Heart left ventricle (tissue), 16 donors: ENCODE data around the gene BCL2L1. TPM values are rescaled to one million over a fixed set of nuclear protein-coding genes. Genes with fewer than 3 reads are reported as not detected.
A peak's percentile ranks its signal among the peaks of the same experiment; 100 is the strongest.

Source experiments
- ATAC-seq, 4 donors: fragments of 200-7000 bp; cut with Tn5 transposase; one replicate each; pipeline ENCODE4 v1.9.1; 2020 to 2022; ENCODE audit warnings: moderate library complexity in 4 of 4, mild to moderate bottlenecking in 3 of 4, moderate number of reproducible peaks in 1 of 4
- DNase-seq, 5 donors: peaks; one replicate each; pipeline ENCODE4 v3.0.0-alpha.2; 2020
- H3K27ac ChIP-seq, 12 donors: fragments of 200-600 bp; sonication (generic) in 4 of 12; one replicate each; pipeline versions ENCODE4 v1.5.0 to v1.8.0; 2016 to 2022; ENCODE audit warnings: mild to moderate bottlenecking in 2 of 12
- H3K27me3 ChIP-seq, 9 donors: fragments of 200-600 bp; sonication (generic) in 2 of 9; one replicate each; pipeline versions ENCODE4 v1.5.1 to v1.8.0; 2016 to 2022; ENCODE audit warnings: mild to moderate bottlenecking in 3 of 9
- H3K36me3 ChIP-seq, 9 donors: fragments of 200-600 bp; sonication (generic) in 2 of 9; one replicate each; pipeline versions ENCODE4 v1.5.0 to v1.8.0; 2018 to 2022; ENCODE audit warnings: mild to moderate bottlenecking in 2 of 9
- H3K4me1 ChIP-seq, 12 donors: fragments of 200-600 bp; sonication (generic) in 4 of 12; one replicate each; pipeline versions ENCODE4 v1.5.0 to v1.8.0; 2016 to 2022; ENCODE audit warnings: mild to moderate bottlenecking in 3 of 12
- H3K4me3 ChIP-seq, 12 donors: fragments of 200-600 bp; sonication (generic) in 4 of 12; one replicate each; pipeline versions ENCODE4 v1.5.0 to v1.8.0; 2017 to 2022; ENCODE audit warnings: mild to moderate bottlenecking in 9 of 12, moderate library complexity in 4 of 12
- H3K9me3 ChIP-seq, 12 donors: fragments of 200-600 bp; sonication (generic) in 4 of 12; one replicate each; pipeline versions ENCODE4 v1.5.0 to v1.8.0; 2016 to 2022; ENCODE audit warnings: mild to moderate bottlenecking in 1 of 12
- POLR2A ChIP-seq, 2 donors: fragments of 450-650 bp; IDR thresholded peaks; one replicate each; pipeline ENCODE4 v1.6.1; 2017; ENCODE audit warnings: antibody characterized with exemption in 2 of 2, mild to moderate bottlenecking in 2 of 2, moderate library complexity in 2 of 2
- WGBS, 4 donors: extraction: QIAGEN DNeasy Blood & Tissue Kit in 2 of 4; methylation state at CpG; one replicate each; pipeline versions ENCODE4 v1.1.5 to v1.1.7; 2013 to 2018; 5-methylcytosine and 5-hydroxymethylcytosine counted together
- intact Hi-C, 10 donors: fragments of 100-400 bp; cut with DNase I; formaldehyde crosslinking; loops; one replicate each; pipeline versions ENCODE4 v1.11.1 to v1.14.2; 2022
- polyA plus RNA-seq, 2 donors: library from polyadenylated mRNA; stranded (reverse); fragments of 200-250 nt; gene quantifications; one replicate each; pipeline ENCODE4 v1.2.3, GENCODE V29; 2013
- total RNA-seq, 9 donors: library from RNA; depleted of rRNA in 2 of 9; stranded (reverse); fragments of >200 nt in 2 of 9; fragmentation: NEBNext Ultra II Directional in 3 of 9; extraction: Animal tissue kit (Norgen Biotek cat#: 25700) in 3 of 9; gene quantifications; one replicate each; pipeline versions ENCODE4 v1.1.0 to v1.2.4, GENCODE V29; 2016 to 2023
- TF ChIP-seq, protein P1 (sequence below), 12 donors: fragments of 200-600 bp; sonication (generic) in 4 of 12; IDR thresholded peaks; one replicate each; pipeline versions ENCODE4 v1.5.0 to v1.8.0; 2018 to 2022; ENCODE audit warnings: antibody characterized with exemption in 12 of 12, mild to moderate bottlenecking in 5 of 12
- donor health status: ischemic (EF 13 %, LVEDD 7.1; RV severe dilation, severe dysfunction).
- donor health status: healthy with polysubstance abuse.
- donor health status: DM: no; HTN: yes; CAD: no.
- donor health status: DM: no; HTN: no; CAD: no.
- donor health status: ischemic (EF 25% LVEDD 6.9; RV normal size, moderate dysfunction).
- donor health status: ischemic (EF 25% LVEDD 5.7; RV mildly dilated, moderate dysfunction).
- donor health status: healthy.
- donor health status: DM: yes; HTN: yes; CAD: no.
- donor health status: ischemic (EF 35%, LVEDD 5.7; RV mildly dilated, moderate dysfunction).
- donor health status: nonischemic (EF 11% LVEDD 7.7; RV severe dilation, severe dysfunction).
- donor health status: DM: yes; HTN: yes; CAD: no.
- donor health status: PGD.
- donor health status: ischemic (EF 29% LVEDD 5.4; RV normal size, mild dysfunction).
- donor health status: nonischemic (EF 23%, LVEDD 6.1; RV moderate dilation, normal function).

The BCL2L1 gene
- total and polyA plus RNA-seq, 11 donors = 32.2 to 217 (median 62.6) TPM

DNA sequence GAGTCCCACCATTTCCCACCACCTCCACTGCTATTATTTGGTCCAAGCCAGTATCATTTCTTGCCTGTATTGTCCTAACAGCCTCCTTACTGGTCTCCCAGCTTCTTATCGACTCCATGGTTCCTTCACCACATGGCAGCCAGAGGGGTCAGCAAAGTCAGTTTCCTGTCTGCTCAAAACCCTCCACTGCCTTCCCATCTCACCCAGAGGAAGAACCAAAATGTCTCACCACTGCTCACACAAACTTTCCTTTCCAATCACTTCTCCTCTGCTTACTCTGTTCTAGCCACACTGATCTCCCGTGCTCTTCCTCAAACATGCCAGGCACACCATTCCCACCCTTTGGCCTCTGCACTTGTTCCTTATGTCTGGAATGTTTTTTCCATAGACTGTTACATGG, 39.7 kb downstream of the BCL2L1 start:
- WGBS, 4 donors = 68 to 78% (median 74%) methylated on average over 2 of the region's 2 CpGs
- H3K4me1 ChIP-seq = peaks cover 11 to 88% (median 70%) of the 10 kb centered on the region in 12 donors
- intact Hi-C loops = no loop called here

DNA sequence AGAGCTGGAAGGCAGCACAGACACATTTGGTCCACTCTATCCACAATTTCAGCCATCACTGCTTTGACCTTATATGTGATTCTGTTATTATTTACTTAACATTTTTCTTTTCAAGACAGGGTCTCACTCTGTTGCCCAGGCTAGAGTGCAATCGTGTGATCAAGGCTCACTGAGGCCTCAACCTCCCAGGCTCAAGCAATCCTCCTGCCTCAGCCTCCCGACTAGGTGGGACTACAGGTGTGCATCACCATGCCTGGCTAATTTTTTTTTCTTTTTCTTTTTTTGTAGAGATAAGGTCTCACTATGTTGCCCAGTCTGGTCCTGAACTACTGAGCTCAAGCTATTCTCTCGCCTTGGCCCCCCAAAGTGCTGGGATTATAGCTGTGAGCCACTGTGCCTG, 40.3 kb downstream of the BCL2L1 start:
- DNase-seq (no peak), ATAC-seq (no peak)
- Histone ChIP-seq H3K4me1 (peaks cover 14 to 93% (median 75%) of the 10 kb centered on the region in 12 donors), H3K4me3 (no peak overlapping the region), H3K27me3 (no peaks in the 10 kb centered on the region), H3K9me3 (no peaks in the 10 kb centered on the region), H3K27ac (peak overlapping the region in 6 of 12 donors; percentile 28 to 93 (median 46)), H3K36me3 (peaks cover 0 to 77% (median 20%) of the 10 kb centered on the region in 9 donors)
- WGBS, 4 donors = 96 to 97% (median 97%) methylated on average over 3 of the region's 3 CpGs
- intact Hi-C loops = no loop called here
- no peak for TF ChIP-seq POLR2A (IDR thresholded peaks at IDR 0.05)
- TF ChIP-seq, protein P1, sequence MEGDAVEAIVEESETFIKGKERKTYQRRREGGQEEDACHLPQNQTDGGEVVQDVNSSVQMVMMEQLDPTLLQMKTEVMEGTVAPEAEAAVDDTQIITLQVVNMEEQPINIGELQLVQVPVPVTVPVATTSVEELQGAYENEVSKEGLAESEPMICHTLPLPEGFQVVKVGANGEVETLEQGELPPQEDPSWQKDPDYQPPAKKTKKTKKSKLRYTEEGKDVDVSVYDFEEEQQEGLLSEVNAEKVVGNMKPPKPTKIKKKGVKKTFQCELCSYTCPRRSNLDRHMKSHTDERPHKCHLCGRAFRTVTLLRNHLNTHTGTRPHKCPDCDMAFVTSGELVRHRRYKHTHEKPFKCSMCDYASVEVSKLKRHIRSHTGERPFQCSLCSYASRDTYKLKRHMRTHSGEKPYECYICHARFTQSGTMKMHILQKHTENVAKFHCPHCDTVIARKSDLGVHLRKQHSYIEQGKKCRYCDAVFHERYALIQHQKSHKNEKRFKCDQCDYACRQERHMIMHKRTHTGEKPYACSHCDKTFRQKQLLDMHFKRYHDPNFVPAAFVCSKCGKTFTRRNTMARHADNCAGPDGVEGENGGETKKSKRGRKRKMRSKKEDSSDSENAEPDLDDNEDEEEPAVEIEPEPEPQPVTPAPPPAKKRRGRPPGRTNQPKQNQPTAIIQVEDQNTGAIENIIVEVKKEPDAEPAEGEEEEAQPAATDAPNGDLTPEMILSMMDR (IDR thresholded peaks at IDR 0.05) = no peak

More for the DNA sequence above, 39.7 kb downstream of the BCL2L1 start:
- Histone ChIP-seq H3K4me3 (no peak overlapping the region), H3K27ac (peak overlapping the region in 4 of 12 donors; percentile 22 to 93 (median 24)), H3K36me3 (peaks cover 0 to 76% (median 23%) of the 10 kb centered on the region in 9 donors), H3K27me3 (no peaks in the 10 kb centered on the region), H3K9me3 (no peaks in the 10 kb centered on the region)
- no peak for ATAC-seq
- no peak for TF ChIP-seq POLR2A (IDR thresholded peaks at IDR 0.05)
- TF ChIP-seq, protein P1 (IDR thresholded peaks at IDR 0.05) = no peak
- no peak for DNase-seq

- peaks cover 14 to 98% (median 81%) of the 10 kb centered on the region in 12 donors for H3K4me1 ChIP-seq
- no peak for TF ChIP-seq POLR2A (IDR thresholded peaks at IDR 0.05)
- TF ChIP-seq, protein P1 (IDR thresholded peaks at IDR 0.05) = no peak
- no peaks in the 10 kb centered on the region for H3K27me3 ChIP-seq
- no peak overlapping the region for H3K4me3 ChIP-seq
- 79 to 84% (median 81%) methylated on average over 3 of the region's 3 CpGs for WGBS, 4 donors
- peaks cover 0 to 73% (median 15%) of the 10 kb centered on the region in 9 donors for H3K36me3 ChIP-seq
- ATAC-seq (no peak), DNase-seq (no peak)
- no peaks in the 10 kb centered on the region for H3K9me3 ChIP-seq
- peak overlapping the region in 10 of 12 donors; percentile 26 to 93 (median 46) for H3K27ac ChIP-seq
- intact Hi-C loops = no loop called here
Measured at GRCh38 chr20:31681769-31682168, 40.9 kb downstream of the BCL2L1 start.

- intact Hi-C loops = no loop called here
- H3K27ac ChIP-seq = peak overlapping the region; percentile 11 to 93 (median 42)
- TF ChIP-seq, protein P1 (IDR thresholded peaks at IDR 0.05) = no peak
- TF ChIP-seq POLR2A (IDR thresholded peaks at IDR 0.05) = no peak
- peaks cover 0 to 73% (median 10%) of the 10 kb centered on the region in 9 donors for H3K36me3 ChIP-seq
- H3K27me3 ChIP-seq = no peaks in the 10 kb centered on the region
- WGBS, 4 donors = 65 to 73% (median 71%) methylated on average over 7 of the region's 7 CpGs
- DNase-seq = no peak
- peaks cover 16 to 99% (median 87%) of the 10 kb centered on the region in 12 donors for H3K4me1 ChIP-seq
- H3K9me3 ChIP-seq = no peaks in the 10 kb centered on the region
- no peak overlapping the region for H3K4me3 ChIP-seq
- ATAC-seq = peak in 1 of 4 donors; percentile 28
Measured at GRCh38 chr20:31681128-31681727, 41.4 kb downstream of the BCL2L1 start.
